ENCODE measurements around the gene TMEM116. TPM values are rescaled to one million over a fixed set of nuclear protein-coding genes. Genes with fewer than 3 reads are reported as not detected.
"Not testable (repeated sequence)": the region's sequence is repeated elsewhere in the genome, so short reads cannot be mapped to it uniquely, and the experiment has no call there.

The TMEM116 gene
- 1 to 10 TPM; 3.5 to 8.4 (median 7.5) TPM for total RNA-seq

DNA sequence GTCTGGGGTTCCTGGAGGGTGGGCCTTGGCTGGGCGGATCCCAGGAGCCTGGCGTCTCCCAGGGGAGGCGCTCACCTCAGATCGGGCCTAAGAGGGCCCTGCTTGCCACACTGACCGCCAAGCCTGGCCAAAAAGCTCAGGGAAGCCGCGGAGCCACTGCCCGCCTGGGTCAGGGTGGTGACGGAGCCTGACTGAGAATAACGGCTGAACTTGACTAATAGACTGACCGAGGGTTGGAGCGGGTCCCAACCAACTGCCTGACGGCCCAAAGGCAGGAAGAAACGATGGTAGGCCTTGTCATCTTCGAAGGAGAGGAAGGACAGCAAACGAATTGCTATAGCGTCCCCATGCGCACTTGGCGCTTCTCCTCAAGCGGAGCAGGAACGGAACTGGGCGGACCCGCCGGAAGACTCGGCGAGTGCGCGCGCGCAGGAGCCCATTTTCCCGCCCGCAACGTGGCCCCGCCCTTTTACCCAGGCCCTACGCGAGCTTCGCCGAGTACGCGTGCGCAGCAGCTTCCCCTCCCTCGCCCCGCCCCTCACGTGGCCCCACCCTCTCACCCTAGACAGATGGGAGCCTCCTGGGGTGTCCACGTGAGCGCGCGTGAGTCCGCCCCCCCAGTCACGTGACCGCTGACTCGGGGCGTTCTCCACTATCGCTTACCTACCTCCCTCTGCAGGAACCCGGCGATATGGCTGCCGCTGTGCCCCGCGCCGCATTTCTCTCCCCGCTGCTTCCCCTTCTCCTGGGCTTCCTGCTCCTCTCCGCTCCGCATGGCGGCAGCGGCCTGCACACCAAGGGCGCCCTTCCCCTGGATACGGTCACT, at the start of gene TMEM116, which contains the start of gene ERP29:
TSS of gene TMEM116 (minus strand) at position 391 of the 826 bp plus-strand sequence. CDS start 7,895 bp downstream, outside the sequence.
TSS of gene ERP29 (plus strand) at position 652 of the 826 bp plus-strand sequence. CDS start at position 692, 40 bp downstream.
- DNase-seq (ENCODE audit: extremely low spot score) = peak; percentile 100
- intact Hi-C loops (cut with DNase I) = loop anchor here (5.0 kb wide), 1 partner anchor 71 kb away; no protein-coding TSS in a partner anchor
- peaks cover 26 to 66% (median 44%) of the 10 kb centered on the region in 4 donors for H3K4me1 ChIP-seq
- peak within 1 kb of the TSS; percentile 68 to 100 (median 88) for H3K4me3 ChIP-seq
- TF ChIP-seq, protein P1, sequence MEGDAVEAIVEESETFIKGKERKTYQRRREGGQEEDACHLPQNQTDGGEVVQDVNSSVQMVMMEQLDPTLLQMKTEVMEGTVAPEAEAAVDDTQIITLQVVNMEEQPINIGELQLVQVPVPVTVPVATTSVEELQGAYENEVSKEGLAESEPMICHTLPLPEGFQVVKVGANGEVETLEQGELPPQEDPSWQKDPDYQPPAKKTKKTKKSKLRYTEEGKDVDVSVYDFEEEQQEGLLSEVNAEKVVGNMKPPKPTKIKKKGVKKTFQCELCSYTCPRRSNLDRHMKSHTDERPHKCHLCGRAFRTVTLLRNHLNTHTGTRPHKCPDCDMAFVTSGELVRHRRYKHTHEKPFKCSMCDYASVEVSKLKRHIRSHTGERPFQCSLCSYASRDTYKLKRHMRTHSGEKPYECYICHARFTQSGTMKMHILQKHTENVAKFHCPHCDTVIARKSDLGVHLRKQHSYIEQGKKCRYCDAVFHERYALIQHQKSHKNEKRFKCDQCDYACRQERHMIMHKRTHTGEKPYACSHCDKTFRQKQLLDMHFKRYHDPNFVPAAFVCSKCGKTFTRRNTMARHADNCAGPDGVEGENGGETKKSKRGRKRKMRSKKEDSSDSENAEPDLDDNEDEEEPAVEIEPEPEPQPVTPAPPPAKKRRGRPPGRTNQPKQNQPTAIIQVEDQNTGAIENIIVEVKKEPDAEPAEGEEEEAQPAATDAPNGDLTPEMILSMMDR (IDR thresholded peaks at IDR 0.05) = peak; percentile 47 to 72 (median 68)
- TF ChIP-seq POLR2A (IDR thresholded peaks at IDR 0.05; ENCODE audit: low read depth) (peak; percentile 93), EP300 (IDR thresholded peaks at IDR 0.05) (no peak), POLR2AphosphoS5 (IDR thresholded peaks at IDR 0.05) (peak; percentile 98 to 100)
- peaks cover under 1 to 17% (median 9%) of the 10 kb centered on the region in 4 donors for H3K36me3 ChIP-seq
- WGBS = 2% methylated on average over 30 of the region's 67 CpGs
- peak within 1 kb of the TSS; percentile 96 to 99 (median 98) for H3K27ac ChIP-seq (replicated peaks in 1 of 4)
- H3K27me3 ChIP-seq = no peaks in the 10 kb centered on the region
- no peaks in the 10 kb centered on the region for H3K9me3 ChIP-seq

GRCh38 chr12:112061137-112061536, 48.2 kb upstream of the TMEM116 start:
- Histone ChIP-seq H3K9me3 (no peaks in the 10 kb centered on the region), H3K27ac (replicated peaks in 1 of 4) (no peak overlapping the region), H3K27me3 (no peaks in the 10 kb centered on the region), H3K4me3 (no peak overlapping the region), H3K36me3 (peaks cover 43 to 99% (median 92%) of the 10 kb centered on the region in 4 donors), H3K4me1 (no peaks in the 10 kb centered on the region)
- DNase-seq (ENCODE audit: extremely low spot score) = no peak
- WGBS = 98% methylated on average over 2 of the region's 2 CpGs
- TF ChIP-seq POLR2A (IDR thresholded peaks at IDR 0.05; ENCODE audit: low read depth) (no peak), POLR2AphosphoS5 (IDR thresholded peaks at IDR 0.05) (no peak), EP300 (IDR thresholded peaks at IDR 0.05) (no peak)
- TF ChIP-seq, protein P1 (IDR thresholded peaks at IDR 0.05) = no peak
- intact Hi-C loops (cut with DNase I) = no loop called here

- no peak overlapping the region for H3K4me3 ChIP-seq
- H3K27me3 ChIP-seq = no peaks in the 10 kb centered on the region
- H3K36me3 ChIP-seq = peaks cover 25 to 98% (median 73%) of the 10 kb centered on the region in 4 donors
- H3K9me3 ChIP-seq = no peaks in the 10 kb centered on the region
- intact Hi-C loops (cut with DNase I) = no loop called here
- 95% methylated on average over 13 of the region's 13 CpGs for WGBS
- TF ChIP-seq POLR2AphosphoS5 (IDR thresholded peaks at IDR 0.05) (no peak), POLR2A (IDR thresholded peaks at IDR 0.05; ENCODE audit: low read depth) (no peak), EP300 (IDR thresholded peaks at IDR 0.05) (no peak)
- TF ChIP-seq, protein P1 (IDR thresholded peaks at IDR 0.05) = no peak
- peak overlapping the region in 3 of 4 donors; percentile 73 to 83 (median 78) for H3K27ac ChIP-seq (replicated peaks in 1 of 4)
- no peak for DNase-seq (ENCODE audit: extremely low spot score)
- peaks cover 0 to 50% (median 39%) of the 10 kb centered on the region in 4 donors for H3K4me1 ChIP-seq
Measured at GRCh38 chr12:112049351-112049750, 36.4 kb upstream of the TMEM116 start.

DNA sequence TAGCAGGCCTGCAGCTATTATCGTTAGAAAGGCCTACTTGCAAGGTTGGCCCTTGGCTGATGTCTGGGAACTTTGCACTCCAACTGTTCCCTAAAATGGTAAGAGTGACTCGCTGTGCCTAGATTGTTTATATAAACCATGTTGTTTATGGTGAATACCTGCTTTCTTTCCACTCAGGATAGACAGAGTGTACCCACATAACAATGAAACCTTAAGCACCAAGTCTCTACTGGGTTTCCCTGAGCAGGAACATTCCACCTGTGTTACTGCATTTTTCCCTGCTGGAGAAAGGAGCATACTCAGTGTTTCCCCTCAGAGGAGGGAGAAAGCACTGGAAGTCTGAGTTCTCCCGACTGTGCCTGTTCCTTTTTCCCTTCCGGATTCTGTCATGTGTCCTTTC, 33.0 kb upstream of the TMEM116 start:
- 56% methylated on average over 4 of the region's 4 CpGs for WGBS
- Histone ChIP-seq H3K27ac (replicated peaks in 1 of 4) (peak overlapping the region; percentile 73 to 83 (median 76)), H3K9me3 (no peaks in the 10 kb centered on the region), H3K4me3 (no peak overlapping the region), H3K36me3 (peaks cover 34 to 98% (median 72%) of the 10 kb centered on the region in 4 donors), H3K27me3 (no peaks in the 10 kb centered on the region), H3K4me1 (peaks cover 0 to 50% (median 39%) of the 10 kb centered on the region in 4 donors)
- intact Hi-C loops (cut with DNase I) = no loop called here
- DNase-seq (ENCODE audit: extremely low spot score) = no peak
- TF ChIP-seq POLR2A (IDR thresholded peaks at IDR 0.05; ENCODE audit: low read depth) (no peak), EP300 (IDR thresholded peaks at IDR 0.05) (no peak), POLR2AphosphoS5 (IDR thresholded peaks at IDR 0.05) (peak; percentile 67 to 69)
- TF ChIP-seq, protein P1 (IDR thresholded peaks at IDR 0.05) = peak in 1 of 3 experiments; percentile 8

DNA sequence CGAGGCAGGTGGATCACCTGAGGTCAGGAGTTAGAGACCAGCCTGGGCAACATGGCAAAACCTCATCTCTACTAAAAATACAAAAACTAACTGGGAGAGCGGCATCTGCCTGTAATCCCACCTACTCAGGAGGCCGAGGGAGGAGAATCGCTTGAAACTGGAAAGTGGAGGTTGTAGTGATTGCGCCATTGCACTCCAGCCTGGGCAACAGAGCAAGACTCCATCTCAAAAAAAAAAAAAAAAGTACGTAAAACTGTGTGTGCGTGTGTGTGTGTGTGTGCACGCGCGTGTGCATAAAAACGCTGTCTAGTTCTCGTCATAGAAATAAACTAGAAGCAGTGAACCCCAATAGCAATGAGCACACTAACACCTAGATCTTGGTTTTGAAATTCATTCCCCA, 23.6 kb upstream of the TMEM116 start:
- 91% methylated on average over 12 of the region's 12 CpGs for WGBS
- H3K4me3 ChIP-seq; H3K4me1 ChIP-seq; H3K27ac ChIP-seq (replicated peaks in 1 of 4); intact Hi-C loops (cut with DNase I); H3K9me3 ChIP-seq; H3K27me3 ChIP-seq; DNase-seq (ENCODE audit: extremely low spot score): not testable (repeated sequence)
- H3K36me3 ChIP-seq = peaks cover 67 to 98% (median 84%) of the 10 kb centered on the region in 4 donors
